Measurements from ENCODE around the gene CRYGB. TPM values are rescaled to one million over a fixed set of nuclear protein-coding genes. Genes with fewer than 3 reads are reported as not detected.

Gene CRYGB
- total RNA-seq, 1 experiment from 2014 or later, result not detected

DNA sequence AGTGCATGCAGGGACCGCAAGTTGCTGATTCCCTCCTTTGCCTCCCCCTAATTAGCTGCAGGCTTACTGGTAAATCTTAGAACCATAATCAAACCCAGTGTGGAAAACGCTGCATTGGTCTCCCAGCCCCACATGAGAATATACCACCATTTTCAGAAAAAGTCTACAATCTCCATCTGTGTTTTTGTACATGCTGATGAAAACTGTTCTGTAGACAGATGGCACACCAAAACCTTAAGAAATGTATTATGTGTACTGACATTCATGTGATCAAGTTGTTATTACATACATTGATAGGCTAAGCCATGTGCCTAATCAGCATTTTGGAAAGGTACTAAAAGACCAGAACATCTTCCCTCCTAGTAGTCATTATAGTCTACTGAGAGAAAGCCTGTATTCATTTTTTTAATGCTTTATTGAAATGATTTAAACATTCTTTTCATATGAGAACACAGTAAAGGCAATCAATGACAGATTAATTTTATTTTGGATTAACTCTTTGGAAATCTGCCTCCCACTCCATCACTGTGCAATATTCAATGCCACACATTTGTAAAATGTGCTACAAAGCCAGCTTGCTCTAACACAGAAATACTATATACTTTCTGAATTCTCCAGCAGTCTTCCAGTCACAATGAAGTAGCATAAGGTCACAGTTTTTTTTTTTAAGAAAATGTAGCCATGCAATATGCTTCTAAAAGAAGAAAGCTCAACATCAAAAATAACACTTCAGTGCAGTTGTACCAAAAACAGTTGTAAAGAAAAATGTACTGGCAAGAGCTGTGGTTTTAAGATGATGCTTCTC is 19.2 kb upstream of the CRYGB start:
- no TSS peak for BruUV-seq (replicated peaks)
- ChIA-PET POLR2A (no interaction called here), CTCF (interaction anchor here (0.6 to 5.4 kb wide), 3 partner anchors 10 to 60 kb away, joined by 3 to 37 read pairs (median 5); no protein-coding TSS in a partner anchor)
- DNase-seq (ENCODE audit: unreplicated experiment), result no peak
- intact Hi-C loops (cut with micrococcal nuclease), result no loop called here
- H3K36me3 Mint-ChIP-seq (ENCODE audit: insufficient read depth, unreplicated experiment), result no peaks in the 10 kb centered on the region
- H3K4me3 Mint-ChIP-seq (ENCODE audit: unreplicated experiment), result no peak overlapping the region
- no peaks in the 10 kb centered on the region for H3K9me3 Mint-ChIP-seq (ENCODE audit: unreplicated experiment)
- H3K4me1 Mint-ChIP-seq (ENCODE audit: insufficient read depth, unreplicated experiment), result no peaks in the 10 kb centered on the region
- no peak overlapping the region for H3K27ac Mint-ChIP-seq (ENCODE audit: low read depth, unreplicated experiment)
- TF ChIP-seq, protein P1, sequence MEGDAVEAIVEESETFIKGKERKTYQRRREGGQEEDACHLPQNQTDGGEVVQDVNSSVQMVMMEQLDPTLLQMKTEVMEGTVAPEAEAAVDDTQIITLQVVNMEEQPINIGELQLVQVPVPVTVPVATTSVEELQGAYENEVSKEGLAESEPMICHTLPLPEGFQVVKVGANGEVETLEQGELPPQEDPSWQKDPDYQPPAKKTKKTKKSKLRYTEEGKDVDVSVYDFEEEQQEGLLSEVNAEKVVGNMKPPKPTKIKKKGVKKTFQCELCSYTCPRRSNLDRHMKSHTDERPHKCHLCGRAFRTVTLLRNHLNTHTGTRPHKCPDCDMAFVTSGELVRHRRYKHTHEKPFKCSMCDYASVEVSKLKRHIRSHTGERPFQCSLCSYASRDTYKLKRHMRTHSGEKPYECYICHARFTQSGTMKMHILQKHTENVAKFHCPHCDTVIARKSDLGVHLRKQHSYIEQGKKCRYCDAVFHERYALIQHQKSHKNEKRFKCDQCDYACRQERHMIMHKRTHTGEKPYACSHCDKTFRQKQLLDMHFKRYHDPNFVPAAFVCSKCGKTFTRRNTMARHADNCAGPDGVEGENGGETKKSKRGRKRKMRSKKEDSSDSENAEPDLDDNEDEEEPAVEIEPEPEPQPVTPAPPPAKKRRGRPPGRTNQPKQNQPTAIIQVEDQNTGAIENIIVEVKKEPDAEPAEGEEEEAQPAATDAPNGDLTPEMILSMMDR (IDR thresholded peaks at IDR 0.05; ENCODE audit: unreplicated experiment), result no peak
- peaks cover 38% of the 10 kb centered on the region for H3K27me3 Mint-ChIP-seq (ENCODE audit: insufficient read depth, unreplicated experiment)

DNA sequence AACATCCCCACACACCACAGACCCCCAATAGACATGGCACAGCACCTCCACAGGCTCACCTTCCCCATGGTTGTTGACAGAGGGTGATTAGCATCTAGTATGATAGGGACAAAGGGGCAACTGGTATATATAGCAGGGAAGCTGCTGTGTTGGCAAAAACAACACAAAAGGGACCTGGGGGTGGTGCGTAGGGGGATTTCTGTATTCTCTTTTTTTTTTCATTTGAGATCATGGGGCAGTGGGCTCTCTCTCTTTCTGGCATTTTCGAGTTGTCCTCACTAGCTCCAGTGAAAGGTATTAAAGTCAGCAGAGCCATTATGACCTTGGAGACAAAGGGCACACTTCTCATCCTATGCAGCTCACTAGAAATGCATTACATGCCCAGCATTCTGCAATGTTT is 17.5 kb upstream of the CRYGB start, which contains the start of gene CRYGA:
CRYGA (minus strand) TSS at position 101 of the 400 bp plus-strand sequence; CDS start at position 68, 33 bp downstream.
- DNase-seq (ENCODE audit: unreplicated experiment), result no peak
- TF ChIP-seq, protein P1 (IDR thresholded peaks at IDR 0.05; ENCODE audit: unreplicated experiment), result no peak
- Mint-ChIP-seq H3K27me3 (ENCODE audit: insufficient read depth, unreplicated experiment) (peaks cover 30% of the 10 kb centered on the region), H3K4me1 (ENCODE audit: insufficient read depth, unreplicated experiment) (no peaks in the 10 kb centered on the region), H3K4me3 (ENCODE audit: unreplicated experiment) (no peak within 1 kb of the TSS), H3K27ac (ENCODE audit: low read depth, unreplicated experiment) (no peak within 1 kb of the TSS), H3K9me3 (ENCODE audit: unreplicated experiment) (no peaks in the 10 kb centered on the region), H3K36me3 (ENCODE audit: insufficient read depth, unreplicated experiment) (no peaks in the 10 kb centered on the region)
- no TSS peak for BruUV-seq (replicated peaks)
- ChIA-PET CTCF (interaction anchor here (1.1 to 5.4 kb wide), 2 partner anchors 12 to 61 kb away, joined by 3 to 37 read pairs; no protein-coding TSS in a partner anchor), POLR2A (interaction anchor here (0.5 kb wide), 1 partner anchor 139 kb away, joined by 3 read pairs; no protein-coding TSS in a partner anchor)
- intact Hi-C loops (cut with micrococcal nuclease), result no loop called here

DNA sequence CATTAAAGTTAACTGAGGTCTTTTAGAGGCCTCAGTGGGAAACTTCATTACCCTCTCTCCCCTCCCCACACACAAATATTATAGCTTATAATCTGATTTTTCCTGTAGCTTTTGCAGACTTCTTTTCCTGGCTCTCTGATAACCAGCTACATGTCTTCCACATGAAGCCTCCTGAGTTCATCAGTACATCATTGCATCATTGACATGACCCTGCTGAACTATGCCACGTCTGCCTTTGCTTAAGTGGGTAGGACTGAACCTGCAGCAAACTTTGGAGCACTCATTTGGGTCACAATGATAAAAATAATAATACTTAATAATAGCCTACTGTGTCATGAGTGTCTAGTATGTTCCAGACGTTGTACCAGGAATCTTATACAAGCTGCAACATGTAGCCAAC is 10.5 kb upstream of the CRYGB start:
- POLR2A ChIA-PET, result interaction anchor here (1.5 kb wide), 1 partner anchor 14 kb away, joined by 4 read pairs; no protein-coding TSS in a partner anchor
- Mint-ChIP-seq H3K36me3 (ENCODE audit: insufficient read depth, unreplicated experiment) (no peaks in the 10 kb centered on the region), H3K27me3 (ENCODE audit: insufficient read depth, unreplicated experiment) (no peaks in the 10 kb centered on the region), H3K27ac (ENCODE audit: low read depth, unreplicated experiment) (no peak overlapping the region), H3K4me1 (ENCODE audit: insufficient read depth, unreplicated experiment) (no peaks in the 10 kb centered on the region), H3K4me3 (ENCODE audit: unreplicated experiment) (no peak overlapping the region), H3K9me3 (ENCODE audit: unreplicated experiment) (no peaks in the 10 kb centered on the region)
- no TSS peak for BruUV-seq (replicated peaks)
- CTCF ChIA-PET, result interaction anchor here (0.7 to 1.6 kb wide), 3 partner anchors 14 to 63 kb away, joined by 3 to 16 read pairs (median 4); no protein-coding TSS in a partner anchor
- TF ChIP-seq, protein P1 (IDR thresholded peaks at IDR 0.05; ENCODE audit: unreplicated experiment), result no peak
- intact Hi-C loops (cut with micrococcal nuclease), result no loop called here
- no peak for DNase-seq (ENCODE audit: unreplicated experiment)

DNA sequence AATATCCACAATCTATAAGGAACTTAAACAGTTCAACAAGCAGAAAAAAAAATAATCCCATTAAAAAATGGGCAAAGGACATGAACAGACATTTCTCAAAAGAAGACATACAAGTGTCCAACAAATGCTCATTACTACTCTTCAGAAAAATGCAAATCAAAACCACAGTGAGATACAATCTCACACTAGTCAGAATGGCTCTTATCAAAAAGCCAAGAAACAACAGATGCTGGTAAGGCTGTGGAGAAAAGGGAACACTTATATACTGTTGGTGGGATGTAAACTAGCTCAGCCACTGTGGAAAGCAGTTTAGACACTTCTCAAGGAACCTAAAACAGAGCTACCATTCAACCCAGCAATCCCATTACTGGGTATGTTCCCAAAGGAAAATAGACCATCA is 7.2 kb upstream of the CRYGB start:
- TF ChIP-seq, protein P1 (IDR thresholded peaks at IDR 0.05; ENCODE audit: unreplicated experiment), result no peak
- Mint-ChIP-seq H3K36me3 (ENCODE audit: insufficient read depth, unreplicated experiment) (no peaks in the 10 kb centered on the region), H3K9me3 (ENCODE audit: unreplicated experiment) (no peaks in the 10 kb centered on the region), H3K27me3 (ENCODE audit: insufficient read depth, unreplicated experiment) (no peaks in the 10 kb centered on the region), H3K4me3 (ENCODE audit: unreplicated experiment) (no peak overlapping the region), H3K27ac (ENCODE audit: low read depth, unreplicated experiment) (no peak overlapping the region), H3K4me1 (ENCODE audit: insufficient read depth, unreplicated experiment) (no peaks in the 10 kb centered on the region)
- no peak for DNase-seq (ENCODE audit: unreplicated experiment)
- CTCF ChIA-PET, result interaction anchor here (2.5 kb wide), 1 partner anchor 22 kb away, joined by 12 read pairs; no protein-coding TSS in a partner anchor
- intact Hi-C loops (cut with micrococcal nuclease), result no loop called here
- no TSS peak for BruUV-seq (replicated peaks)
- POLR2A ChIA-PET, result interaction anchor here (1.1 kb wide), 1 partner anchor 8 kb away, joined by 3 read pairs; no protein-coding TSS in a partner anchor

Measured in MCF 10A (cell line).